ENCODE results near the gene HTR4.
"Not testable (repeated sequence)": the region's sequence is repeated elsewhere in the genome, so short reads cannot be mapped to it uniquely, and the experiment has no call there.

Gene HTR4

GRCh38 chr5:148653836-148654781 lies at the start of gene HTR4:
Gene HTR4, minus strand, starts transcription at chr5:148654527. Its CDS starts 17,513 bp downstream, at chr5:148637014.
- no peak for DNase-seq

DNA sequence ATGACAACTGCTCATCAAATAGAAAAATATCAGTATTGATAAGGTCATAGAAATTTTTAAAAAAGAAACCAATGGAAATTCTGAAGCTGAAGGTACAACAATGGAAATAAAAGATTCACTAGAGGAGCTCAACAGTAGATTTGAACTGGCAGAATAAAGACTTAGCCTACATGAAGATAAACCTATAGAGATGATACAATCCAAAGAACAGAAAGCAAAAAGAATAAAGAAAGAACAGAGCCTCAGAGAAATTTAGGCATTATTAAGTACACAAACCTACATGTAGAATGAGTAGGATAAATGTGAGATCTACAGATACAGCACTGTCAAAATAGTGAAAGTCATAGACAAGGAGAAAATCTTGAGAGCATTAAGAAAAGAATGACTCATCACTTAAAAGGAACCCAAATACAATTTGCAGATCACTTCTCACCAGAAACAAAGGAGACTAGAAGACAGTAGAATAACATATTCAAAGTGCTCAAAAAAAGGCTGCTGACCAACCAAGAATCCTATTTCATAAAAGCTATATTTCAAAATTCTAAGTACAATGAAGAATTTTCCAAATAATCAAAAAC lies 47.8 kb upstream of the HTR4 start:
- DNase-seq: no peak

GRCh38 chr5:148699028-148699427 lies 44.7 kb upstream of the HTR4 start:
- no peak for DNase-seq

- DNase-seq: no peak
These were observed 43.5 kb upstream of the HTR4 start for GRCh38 chr5:148697809-148698196.

DNA sequence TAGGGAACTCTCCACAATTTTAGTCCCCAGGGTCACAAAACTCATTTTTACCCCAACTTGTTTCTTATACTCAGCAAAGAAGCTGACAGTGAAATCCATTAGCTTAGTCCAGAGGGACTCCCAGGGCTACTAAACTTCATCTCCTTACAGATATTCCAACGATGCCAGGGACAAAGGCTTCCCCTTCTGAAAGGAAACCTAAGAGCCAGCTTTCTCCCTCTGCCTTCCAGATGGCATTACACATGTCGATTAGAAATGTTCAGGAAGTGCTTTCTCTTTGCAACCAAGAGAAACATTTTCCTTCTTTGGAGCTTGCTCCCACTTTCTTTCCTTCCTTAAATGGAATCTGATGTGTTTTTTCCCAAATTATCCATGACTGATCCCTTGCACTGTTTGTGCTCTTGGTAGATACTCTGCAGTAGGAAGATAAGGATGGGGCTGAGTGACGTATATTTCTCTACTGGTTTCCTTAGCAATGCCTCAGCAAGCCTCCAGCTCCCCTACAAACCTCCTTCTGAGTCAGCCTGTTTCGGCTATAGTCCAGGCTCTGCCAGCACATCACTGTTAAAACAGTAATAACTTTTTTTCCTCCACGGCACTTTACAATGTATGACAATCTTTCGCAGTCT lies 43.0 kb upstream of the HTR4 start:
- no peak for DNase-seq

DNA sequence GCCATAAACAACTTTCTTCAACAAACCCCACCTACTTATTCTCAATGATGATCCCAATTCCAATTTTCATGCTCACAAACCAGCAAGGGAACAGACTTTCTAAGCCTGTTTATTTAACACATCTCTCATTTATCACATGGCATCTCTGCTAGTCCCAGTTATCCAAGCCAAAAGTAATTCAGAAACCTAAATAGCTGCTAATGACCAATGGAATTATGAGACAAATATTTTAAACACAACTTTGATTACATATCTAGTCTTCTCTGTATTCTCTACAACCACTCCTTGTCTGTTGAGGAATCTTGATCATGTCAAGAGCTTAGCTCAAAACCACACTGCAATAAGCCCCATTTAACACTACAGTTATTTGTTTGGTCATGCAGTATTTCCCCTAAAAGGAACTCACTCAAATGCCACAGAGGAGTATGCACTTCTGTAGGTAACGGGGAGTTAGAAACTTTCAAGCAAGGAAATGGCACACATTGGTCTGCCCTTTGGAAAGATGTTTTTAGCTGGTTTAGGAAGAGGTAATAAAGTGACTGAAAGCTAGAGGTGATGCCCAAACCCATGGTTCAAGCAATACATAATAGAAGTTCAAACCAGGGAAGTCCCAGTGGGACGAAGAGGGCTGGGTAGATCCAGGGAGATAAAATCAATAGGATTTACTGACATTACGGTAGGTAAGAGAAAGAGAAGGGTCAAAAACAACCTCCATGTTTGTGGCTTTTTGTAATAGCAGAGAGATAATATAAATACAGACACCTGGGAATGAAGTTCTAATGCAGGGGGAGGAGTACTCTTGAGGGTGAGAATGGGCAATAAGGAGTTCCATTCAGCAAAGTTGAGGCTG lies 42.1 kb upstream of the HTR4 start:
- no peak for DNase-seq

DNA sequence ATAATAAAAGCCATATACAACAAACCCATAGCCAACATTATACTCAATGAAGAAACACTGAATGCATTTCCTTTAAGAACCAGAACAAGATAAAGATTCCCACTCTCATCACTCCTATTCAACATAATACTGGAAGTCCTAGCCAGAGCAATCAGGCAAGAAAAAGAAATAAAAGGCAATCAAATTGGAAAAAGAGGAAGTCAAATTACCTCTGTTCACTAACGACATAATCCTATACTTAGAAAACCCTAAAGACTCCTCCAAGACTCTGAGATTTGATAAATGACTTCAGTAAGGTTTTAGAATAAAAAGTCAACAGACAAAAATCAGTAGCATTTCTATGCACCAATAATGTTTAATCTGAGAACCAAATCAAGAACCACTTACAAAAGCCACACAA lies 36.6 kb upstream of the HTR4 start:
- no peak for DNase-seq

DNA sequence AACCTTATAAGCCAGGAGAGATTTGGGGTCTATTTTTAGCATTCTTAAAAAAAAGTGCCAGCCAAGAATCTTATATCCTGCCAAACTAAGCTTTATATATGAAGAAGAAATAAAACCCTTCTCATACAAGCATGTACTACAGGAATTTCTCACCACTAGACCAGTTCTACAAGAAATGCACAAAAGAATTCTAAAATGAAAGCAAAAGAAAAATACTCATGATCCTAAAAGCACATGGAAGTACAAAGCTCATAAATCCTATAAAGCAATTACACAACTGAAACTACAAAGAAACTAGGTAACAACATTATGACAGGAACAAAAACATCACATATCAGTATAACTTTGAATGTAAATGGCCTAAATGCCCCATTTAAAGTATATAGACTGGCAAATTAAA lies 34.5 kb upstream of the HTR4 start:
- no peak for DNase-seq

- DNase-seq: no peak
These were observed 33.5 kb upstream of the HTR4 start for GRCh38 chr5:148687871-148688270.

DNA sequence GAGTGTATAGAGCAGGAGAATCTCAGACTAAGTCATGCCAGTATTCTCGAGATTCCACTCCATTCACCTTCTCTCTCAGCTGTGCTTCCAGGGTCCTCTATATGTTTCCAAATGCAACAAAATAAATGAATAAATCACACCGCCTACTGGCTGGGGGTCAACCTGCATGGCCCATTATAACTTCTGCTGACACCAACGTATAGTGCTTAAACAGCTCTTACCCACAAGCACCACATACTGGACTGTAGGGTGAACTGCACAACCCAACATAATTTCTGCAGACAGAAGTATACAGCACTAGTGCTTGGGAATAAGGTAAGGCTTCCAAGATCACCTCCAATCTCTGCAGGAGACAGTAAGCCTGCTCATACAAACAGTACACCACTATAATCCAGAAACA lies 33.1 kb upstream of the HTR4 start:
- DNase-seq: no peak

DNA sequence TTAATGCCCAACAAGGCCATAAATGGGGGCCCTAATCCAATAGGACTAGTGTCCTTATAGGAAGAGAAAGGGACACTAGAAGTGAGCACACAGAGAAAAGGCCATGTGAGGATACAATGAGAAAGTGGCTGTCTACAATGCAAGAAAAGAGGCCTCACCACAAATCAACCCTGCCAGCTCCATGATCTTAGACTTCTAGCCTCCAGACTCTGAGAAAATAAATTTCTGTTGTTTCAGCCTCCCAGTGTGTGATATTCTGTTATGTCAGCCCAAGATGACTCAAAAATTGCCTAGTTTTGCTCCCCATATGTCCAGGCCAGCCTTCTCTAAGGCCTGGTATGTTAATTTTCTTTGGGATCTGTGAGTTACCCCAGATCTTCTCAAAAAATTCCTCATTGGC lies 32.3 kb upstream of the HTR4 start:
- DNase-seq: no peak

- DNase-seq: no peak
These were observed 31.3 kb upstream of the HTR4 start for GRCh38 chr5:148685520-148686134.

DNA sequence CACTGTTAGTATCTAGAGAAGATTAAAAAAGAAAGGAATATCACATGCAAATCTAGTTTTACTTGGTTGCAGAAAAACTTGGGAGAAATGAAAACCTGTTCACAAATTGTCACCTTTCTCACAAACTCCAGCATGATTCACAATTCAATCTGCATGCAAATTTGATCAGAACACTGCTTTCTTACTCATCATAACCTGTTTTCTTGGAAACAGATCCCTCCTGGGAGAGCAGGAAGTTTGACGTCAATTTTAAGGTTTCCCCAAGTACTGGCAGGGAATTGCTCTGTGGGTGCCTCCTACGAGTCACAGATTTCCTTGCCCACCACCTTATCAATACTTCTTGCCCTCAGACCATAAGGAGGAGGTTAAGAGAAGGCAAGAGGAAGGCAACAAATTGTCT lies 30.2 kb upstream of the HTR4 start:
- DNase-seq: no peak

GRCh38 chr5:148683651-148684050 lies 29.3 kb upstream of the HTR4 start:
- no peak for DNase-seq

GRCh38 chr5:148682058-148683026 lies 28.0 kb upstream of the HTR4 start:
- no peak for DNase-seq

DNA sequence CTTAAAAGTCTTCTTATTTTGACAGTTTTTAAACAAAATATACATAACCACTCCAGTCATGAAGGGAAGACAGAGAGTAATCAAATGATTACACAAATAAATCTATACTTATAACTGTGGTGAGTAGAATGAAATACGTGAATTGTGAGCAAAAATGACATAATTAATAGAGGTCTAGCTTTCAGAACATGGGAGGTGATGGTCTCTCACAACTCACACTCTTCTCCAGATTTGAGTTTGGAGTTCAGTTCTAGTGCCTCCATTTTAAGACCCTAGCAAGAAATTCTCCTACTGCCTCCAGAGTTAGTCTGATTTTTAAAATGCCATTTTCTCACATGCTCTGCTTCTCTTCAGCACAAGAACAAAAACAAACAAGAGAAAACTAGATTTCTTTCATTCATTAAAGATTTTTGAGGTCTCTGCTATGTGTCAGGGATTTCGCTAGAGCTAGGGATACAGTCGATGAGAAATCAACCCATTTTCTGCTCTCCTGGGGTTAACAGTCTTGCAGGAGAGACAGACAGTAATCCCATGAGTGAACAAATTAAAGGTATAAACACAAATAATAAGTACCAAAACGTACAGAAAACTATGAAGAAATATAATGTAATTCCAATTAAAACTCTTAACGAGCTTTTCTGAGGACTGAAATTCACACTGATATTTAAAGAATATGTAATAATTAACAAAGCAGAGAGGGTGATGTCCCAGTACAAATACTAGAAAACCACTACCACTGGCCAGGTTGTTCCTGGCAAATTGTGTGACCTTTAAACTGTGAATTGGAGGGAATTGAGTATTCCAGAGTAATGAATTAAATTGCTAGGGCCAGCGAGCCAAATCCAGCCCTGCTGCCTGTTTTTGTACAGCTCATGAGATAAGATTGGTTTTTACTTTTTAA lies 27.1 kb upstream of the HTR4 start:
- DNase-seq: no peak

DNA sequence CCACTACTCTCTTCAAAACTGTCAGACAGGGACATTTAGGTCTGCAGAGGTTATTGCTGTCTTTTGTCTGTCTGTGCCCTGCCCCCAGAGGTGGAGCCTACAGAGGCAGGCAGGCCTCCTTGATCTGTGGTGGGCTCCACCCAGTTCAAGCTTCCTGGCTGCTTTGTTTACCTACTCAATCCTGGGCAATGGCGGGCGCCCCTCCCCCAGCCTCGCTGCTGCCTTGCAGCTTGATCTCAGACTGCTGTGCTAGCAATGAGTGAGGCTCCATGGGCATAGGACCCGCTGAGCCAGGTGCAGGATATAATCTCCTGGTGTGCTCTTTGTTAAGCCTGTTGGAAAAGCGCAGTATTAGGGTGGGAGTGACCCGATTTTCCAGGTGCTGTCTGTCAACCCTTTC lies 19.4 kb upstream of the HTR4 start:
- not testable (repeated sequence) for DNase-seq

GRCh38 chr5:148666353-148666752 lies 12.0 kb upstream of the HTR4 start:
- DNase-seq: no peak

GRCh38 chr5:148665431-148665830 lies 11.1 kb upstream of the HTR4 start:
- no peak for DNase-seq

GRCh38 chr5:148663509-148663908 lies 9.2 kb upstream of the HTR4 start:
- DNase-seq: no peak
